HG02938 (cell line): ENCODE measurements around the gene EME2.
"Not testable (repeated sequence)": the region's sequence is repeated elsewhere in the genome, so short reads cannot be mapped to it uniquely, and the experiment has no call there.

Experiments
- ATAC-seq: cut with Tn5 transposase; IDR thresholded peaks from one replicate; pipeline ENCODE4 v1.9.1; 2021; ENCODE audit warnings: mild to moderate bottlenecking, moderate library complexity; ENCODE audit not compliant: unreplicated experiment

Gene EME2

GRCh38 chr16:1772362-1772907 lies at the start of gene EME2:
TSS of gene EME2 (plus strand) at chr16:1772810. CDS start at chr16:1773228, 418 bp downstream.
- ATAC-seq: no peak

- ATAC-seq: no peak
Observed at GRCh38 chr16:1723450-1724147, 49.0 kb upstream of the EME2 start.

GRCh38 chr16:1724491-1724890 lies 48.1 kb upstream of the EME2 start:
- no peak for ATAC-seq

- ATAC-seq: no peak
Observed at GRCh38 chr16:1726661-1727502, 45.7 kb upstream of the EME2 start.

GRCh38 chr16:1727651-1728624 lies 44.7 kb upstream of the EME2 start:
- no peak for ATAC-seq

GRCh38 chr16:1729026-1729425 lies 43.6 kb upstream of the EME2 start:
- no peak for ATAC-seq

- no peak for ATAC-seq
Observed at GRCh38 chr16:1729445-1729844, 43.2 kb upstream of the EME2 start.

GRCh38 chr16:1731073-1731472 lies 41.5 kb upstream of the EME2 start:
- no peak for ATAC-seq

- no peak for ATAC-seq
Observed at GRCh38 chr16:1731603-1732002, 41.0 kb upstream of the EME2 start.

GRCh38 chr16:1732071-1732470 lies 40.5 kb upstream of the EME2 start:
- no peak for ATAC-seq

GRCh38 chr16:1732551-1732987 lies 40.0 kb upstream of the EME2 start:
- ATAC-seq: not testable (repeated sequence)

GRCh38 chr16:1734123-1734522 lies 38.5 kb upstream of the EME2 start:
- no peak for ATAC-seq

- ATAC-seq: no peak
Observed at GRCh38 chr16:1734816-1735215, 37.8 kb upstream of the EME2 start.

GRCh38 chr16:1740234-1740633 lies 32.4 kb upstream of the EME2 start:
- no peak for ATAC-seq

- no peak for ATAC-seq
Observed at GRCh38 chr16:1740781-1741490, 31.7 kb upstream of the EME2 start.

GRCh38 chr16:1741553-1742165 lies 31.0 kb upstream of the EME2 start:
- ATAC-seq: no peak

GRCh38 chr16:1743376-1744337 lies 29.0 kb upstream of the EME2 start:
- ATAC-seq: no peak

- ATAC-seq: no peak
Observed at GRCh38 chr16:1744338-1744840, 28.2 kb upstream of the EME2 start.
